SK-N-MC (cell line): Measurements from ENCODE around the gene DMRTB1.

Experiments used
- DNase-seq: peaks from one replicate; pipeline ENCODE4 v3.0.0-alpha.2; 2011; ENCODE audit warnings: low read depth, low spot score
- H3K27ac ChIP-seq: fragments of 200-600 bp; sonication (generic); 2 replicates; pipeline ENCODE4 v1.5.1; 2016; ENCODE audit warnings: mixed run types
- H3K36me3 ChIP-seq: fragments of 200-600 bp; sonication (generic); 2 replicates; pipeline ENCODE4 v1.6.1; 2017; ENCODE audit warnings: antibody characterized with exemption, low read length, mixed read lengths; ENCODE audit not compliant: insufficient read depth
- H3K4me3 ChIP-seq: fragments of 200-600 bp; sonication (generic); 2 replicates; pipeline ENCODE4 v1.5.1; 2016
- H3K9ac ChIP-seq: fragments of 200-600 bp; sonication (generic); 2 replicates; pipeline ENCODE4 v1.8.0; 2017; ENCODE audit warnings: mixed run types, mixed read lengths; ENCODE audit not compliant: insufficient read length
- H3K9me3 ChIP-seq: fragments of 200-600 bp; sonication (generic); 2 replicates; pipeline ENCODE4 v1.6.1; 2017; ENCODE audit warnings: low read depth, mild to moderate bottlenecking, antibody characterized with exemption, low read length, moderate library complexity, mixed read lengths
- EZH2 ChIP-seq: fragments of 200-600 bp; sonication (generic); IDR thresholded peaks from one replicate; pipeline ENCODE4 v1.6.1; 2017; ENCODE audit warnings: antibody characterized with exemption
- FOXP2 ChIP-seq: optimal IDR thresholded peaks from 2 replicates; pipeline ENCODE3; 2011; ENCODE audit warnings: mild to moderate bottlenecking, moderate library complexity; ENCODE audit not compliant: insufficient read depth; ENCODE audit errors: extremely low read length, control extremely low read depth
- POLR2AphosphoS5 ChIP-seq: IDR thresholded peaks from 2 replicates; pipeline ENCODE4 v1.6.1; 2012; ENCODE audit warnings: mild to moderate bottlenecking, low read depth, low read length, borderline replicate concordance

DMRTB1 gene

DNA sequence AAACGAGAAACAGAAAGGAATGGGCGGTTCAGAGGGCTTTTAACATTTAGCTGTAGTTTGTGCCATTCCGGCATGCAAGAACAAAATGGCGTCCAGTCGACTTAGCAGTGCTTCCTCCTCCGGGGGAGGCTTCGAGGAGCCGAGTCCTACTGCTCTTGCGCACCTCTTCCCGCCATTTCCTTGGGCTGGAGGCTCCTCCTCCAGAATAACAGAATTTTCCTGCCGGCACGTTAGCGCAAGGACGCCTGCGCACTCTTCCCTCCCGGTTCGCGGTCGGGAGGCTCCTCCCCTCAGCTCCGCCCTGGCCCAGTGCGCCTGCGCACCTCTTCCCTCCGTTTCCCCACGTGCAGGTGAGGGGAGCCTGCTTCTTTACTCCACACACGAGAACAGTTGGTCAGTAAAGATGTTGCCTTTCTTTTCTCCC, 1.0 kb downstream of the DMRTB1 start:
- Histone ChIP-seq H3K9me3 (no peaks in the 10 kb centered on the region), H3K4me3 (no peak overlapping the region), H3K27ac (no peak overlapping the region), H3K36me3 (no peaks in the 10 kb centered on the region), H3K9ac (no peak overlapping the region)
- TF ChIP-seq EZH2 (no peak), POLR2AphosphoS5 (no peak), FOXP2 (no peak)
- DNase-seq: no peak

DNA sequence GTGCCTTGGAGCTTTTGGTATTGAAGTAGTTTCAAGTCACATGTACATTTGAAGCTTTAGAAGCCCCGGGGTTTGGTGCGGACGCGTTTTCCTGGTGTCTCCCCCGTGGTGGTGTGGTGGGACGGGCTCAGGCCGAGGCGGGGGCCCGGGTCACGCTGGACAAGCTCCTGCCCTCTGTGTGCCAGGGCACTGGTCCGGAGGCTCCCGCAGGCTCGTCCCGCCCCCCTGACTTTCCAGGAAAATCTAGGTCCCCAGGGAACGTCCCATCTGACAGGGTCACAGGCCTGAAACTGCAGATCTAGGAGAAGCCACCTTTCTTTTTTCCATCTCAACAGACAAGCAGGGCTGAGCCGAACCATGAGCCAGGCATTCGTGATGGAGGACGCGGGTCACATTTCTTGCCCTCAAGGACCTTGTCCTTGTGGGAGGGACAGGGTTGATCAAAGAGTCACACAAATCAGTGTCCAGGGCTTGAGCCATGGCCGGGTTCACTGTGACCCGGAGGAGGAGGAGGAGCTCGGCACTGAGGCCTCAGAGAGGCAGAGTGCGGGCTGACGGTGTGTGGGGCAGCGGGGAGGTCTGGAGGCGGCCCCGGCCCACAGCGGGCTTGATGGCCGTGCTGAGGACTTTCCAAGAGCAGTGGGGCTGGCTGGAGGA, 1.6 kb downstream of the DMRTB1 start:
- Histone ChIP-seq H3K27ac (no peak overlapping the region), H3K4me3 (no peak overlapping the region), H3K9ac (no peak overlapping the region), H3K9me3 (no peaks in the 10 kb centered on the region), H3K36me3 (no peaks in the 10 kb centered on the region)
- DNase-seq: no peak
- TF ChIP-seq FOXP2 (no peak), POLR2AphosphoS5 (no peak), EZH2 (no peak)

DNA sequence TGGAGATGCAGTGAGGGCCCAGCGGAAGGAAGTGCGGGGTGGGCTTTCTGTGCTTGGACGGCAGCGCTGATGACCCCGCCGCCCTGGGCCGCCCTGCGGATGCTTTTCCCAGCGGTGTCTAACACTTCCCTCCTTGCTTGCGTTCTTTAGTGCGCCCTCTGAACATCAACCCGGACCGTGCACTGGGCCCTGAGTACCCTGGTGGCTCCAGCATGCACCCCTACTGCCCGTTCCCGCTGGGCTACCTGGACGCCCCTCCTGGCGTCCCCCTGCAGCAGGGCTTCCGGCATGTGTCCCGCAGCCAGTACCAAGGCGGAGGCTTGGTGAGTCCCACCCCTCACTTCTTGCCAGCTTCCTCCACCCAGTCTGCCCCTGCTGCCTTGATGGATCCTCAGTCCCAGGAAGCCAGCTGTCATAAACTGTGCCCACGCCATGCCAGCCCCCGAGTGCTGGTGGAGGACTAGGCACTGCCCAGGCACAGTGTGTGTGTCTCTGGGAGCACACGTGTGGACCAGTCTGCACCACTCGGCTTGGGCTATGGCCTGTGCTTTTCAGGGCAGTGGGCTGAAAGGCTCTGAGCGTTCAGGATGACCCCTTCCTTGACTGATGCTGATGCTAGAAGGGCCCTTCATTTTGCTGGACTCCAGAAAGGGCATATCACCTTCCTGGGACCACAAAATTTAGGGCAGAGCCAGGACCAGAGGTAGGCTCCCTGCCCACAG, 2.3 kb downstream of the DMRTB1 start:
- no peaks in the 10 kb centered on the region for H3K36me3 ChIP-seq
- no peak for DNase-seq
- TF ChIP-seq FOXP2 (no peak), EZH2 (no peak), POLR2AphosphoS5 (no peak)
- no peak overlapping the region for H3K4me3 ChIP-seq
- H3K9ac ChIP-seq: no peak overlapping the region
- no peak overlapping the region for H3K27ac ChIP-seq
- no peaks in the 10 kb centered on the region for H3K9me3 ChIP-seq

DNA sequence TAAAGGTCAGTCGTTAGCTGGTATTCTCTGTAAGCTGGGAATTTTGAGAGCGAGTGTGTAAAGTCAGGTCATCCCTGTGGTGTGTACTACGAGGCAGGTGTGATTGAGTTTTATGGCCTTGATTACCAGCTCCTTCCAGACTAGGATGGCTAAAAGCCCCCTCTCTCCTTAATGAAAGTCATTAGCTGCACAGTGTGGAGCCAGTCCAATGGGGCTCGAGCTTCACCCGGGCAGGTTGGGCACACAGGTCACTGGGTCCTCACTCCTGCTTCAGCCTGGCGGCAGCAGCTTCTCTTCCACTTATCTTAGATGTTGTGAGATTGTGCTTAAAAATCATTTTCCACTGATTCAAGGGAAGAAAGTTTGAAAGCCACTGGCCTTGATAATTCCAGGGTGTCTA, 3.0 kb downstream of the DMRTB1 start:
- Histone ChIP-seq H3K27ac (no peak overlapping the region), H3K9ac (no peak overlapping the region), H3K36me3 (no peaks in the 10 kb centered on the region), H3K4me3 (no peak overlapping the region), H3K9me3 (no peaks in the 10 kb centered on the region)
- DNase-seq: no peak
- no peak for TF ChIP-seq FOXP2

DNA sequence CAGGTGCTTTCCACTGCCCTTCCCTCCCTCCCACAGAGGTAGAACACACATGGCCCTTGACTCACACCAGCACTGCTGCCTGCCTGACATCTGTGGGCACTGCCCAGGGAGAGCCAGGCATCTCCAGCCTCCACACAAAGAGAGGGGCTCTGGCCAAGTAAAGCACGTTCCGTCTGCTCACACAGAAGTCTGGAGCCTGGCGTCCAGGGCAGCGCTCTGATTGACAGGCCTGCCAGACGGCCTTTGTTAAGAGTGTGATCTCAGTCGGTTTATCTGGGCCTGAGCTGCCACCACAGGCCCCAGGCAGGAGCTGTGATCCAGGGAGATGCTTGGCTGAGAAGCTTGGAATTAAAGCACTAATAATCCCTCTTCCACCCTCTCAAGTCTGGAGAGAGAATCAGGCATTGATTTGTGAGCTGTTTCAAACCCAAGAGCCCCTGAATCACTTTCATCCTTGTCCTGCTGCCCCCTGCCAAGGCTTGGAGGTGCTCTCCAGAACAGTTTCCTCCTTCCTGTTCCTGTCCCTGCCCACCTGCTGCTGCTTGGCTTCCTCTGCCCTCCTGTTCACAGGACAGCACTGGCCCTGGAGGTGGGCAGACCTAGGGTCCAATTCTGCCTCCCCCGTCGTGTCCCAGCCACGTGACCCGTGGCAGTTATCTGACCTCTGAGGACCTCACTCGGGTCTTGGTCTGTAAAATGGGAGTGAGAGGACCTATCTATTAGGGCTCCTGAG, 3.7 kb downstream of the DMRTB1 start:
- no peak overlapping the region for H3K27ac ChIP-seq
- H3K4me3 ChIP-seq: no peak overlapping the region
- DNase-seq: no peak
- no peaks in the 10 kb centered on the region for H3K36me3 ChIP-seq
- TF ChIP-seq EZH2 (no peak), POLR2AphosphoS5 (no peak), FOXP2 (no peak)
- H3K9me3 ChIP-seq: no peaks in the 10 kb centered on the region
- no peak overlapping the region for H3K9ac ChIP-seq

DNA sequence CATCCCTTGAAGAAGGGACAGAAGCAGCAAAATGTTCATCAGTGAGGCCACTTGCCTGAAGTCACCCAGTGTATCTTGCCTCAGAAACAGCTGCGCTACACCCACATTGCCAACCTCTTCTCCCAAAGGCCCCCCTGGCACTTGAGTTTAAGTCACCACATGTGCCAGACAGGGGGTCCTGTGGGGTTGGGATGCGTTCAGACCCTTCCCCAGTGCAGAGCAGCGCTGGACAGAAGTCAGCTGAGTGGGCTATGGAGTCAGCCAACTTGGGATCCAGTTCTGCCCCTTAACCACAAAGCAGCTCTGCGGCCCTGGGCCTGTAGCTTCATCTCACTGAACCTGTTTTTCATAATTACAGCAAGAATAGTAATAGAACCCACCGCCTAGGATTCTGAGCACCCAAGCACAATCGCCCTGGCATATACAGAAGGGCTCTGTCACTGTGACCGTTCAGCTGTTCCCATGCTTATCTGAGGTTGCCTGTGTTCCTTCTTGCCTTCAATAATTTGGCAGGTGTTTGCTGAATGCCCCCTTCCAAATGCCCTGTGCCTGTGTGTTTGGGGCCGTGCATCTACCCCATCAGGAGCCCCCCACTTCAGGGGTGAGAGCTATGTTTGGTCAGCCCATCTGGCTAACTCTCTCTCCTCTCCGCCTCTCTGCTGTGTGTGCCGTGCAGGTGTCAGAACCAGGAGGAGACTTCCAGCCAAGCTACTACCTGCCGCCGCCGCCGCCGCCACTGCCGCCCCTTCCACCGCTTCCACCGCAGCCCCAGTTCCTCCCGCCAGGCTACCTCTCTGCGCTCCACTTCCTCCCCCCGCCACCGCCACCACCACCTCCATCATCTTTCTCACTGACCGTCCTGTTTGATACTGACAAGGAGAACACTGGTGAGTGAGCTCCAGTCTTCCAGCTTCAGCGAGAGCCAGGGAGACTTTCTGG, 5.0 kb downstream of the DMRTB1 start:
- TF ChIP-seq FOXP2 (no peak), EZH2 (no peak), POLR2AphosphoS5 (no peak)

DNA sequence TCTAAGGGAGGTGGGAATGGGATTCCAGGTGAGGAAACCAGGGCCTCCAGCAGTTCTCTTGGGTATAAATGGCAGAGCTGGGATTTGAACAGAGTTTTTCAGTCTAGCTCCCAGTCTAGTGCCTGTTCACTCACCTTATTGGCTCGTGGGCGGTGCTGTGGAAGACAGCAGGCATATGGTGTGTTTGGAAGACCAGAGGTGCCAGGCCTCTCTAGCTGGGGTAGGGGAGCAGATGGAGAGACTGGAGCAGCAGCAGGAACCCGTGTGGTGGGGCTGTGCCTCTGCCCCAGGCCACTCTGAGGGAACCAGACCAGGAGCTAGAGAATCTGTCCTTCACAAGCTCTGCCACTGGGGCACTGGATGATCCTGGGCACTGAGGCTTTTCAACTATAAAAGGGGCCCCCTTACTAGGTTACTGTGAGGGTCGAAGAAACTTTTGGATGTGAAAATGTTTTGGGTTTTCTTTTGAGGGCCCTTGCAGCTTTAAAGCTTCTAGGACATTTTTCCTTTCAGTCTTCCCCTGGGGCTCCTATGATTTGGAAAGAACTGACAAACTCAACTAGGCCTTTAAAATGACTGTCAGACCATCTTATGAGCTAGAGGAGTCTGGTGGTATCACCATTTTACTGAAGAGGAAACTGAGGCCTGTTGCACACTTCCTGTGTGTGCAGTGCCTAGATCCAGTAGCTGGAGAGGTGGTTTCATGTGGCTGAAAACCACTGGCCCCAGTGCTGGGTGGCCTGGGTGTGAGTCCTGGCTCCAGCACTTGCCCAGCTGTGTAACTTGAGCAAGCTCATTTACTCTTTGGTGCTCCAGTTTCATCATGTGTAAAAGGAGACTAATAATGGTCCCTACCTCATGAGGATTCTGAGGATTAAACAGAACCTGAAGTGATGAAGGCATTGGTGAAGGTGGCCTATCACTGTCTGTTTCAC, 6.1 kb downstream of the DMRTB1 start:
- TF ChIP-seq FOXP2 (no peak), POLR2AphosphoS5 (no peak), EZH2 (no peak)
- no peak for DNase-seq
- Histone ChIP-seq H3K36me3 (no peaks in the 10 kb centered on the region), H3K9ac (no peak overlapping the region), H3K27ac (no peak overlapping the region), H3K9me3 (no peaks in the 10 kb centered on the region), H3K4me3 (no peak overlapping the region)

More for the DNA sequence above, 5.0 kb downstream of the DMRTB1 start:
- Histone ChIP-seq H3K9me3 (no peaks in the 10 kb centered on the region), H3K27ac (no peak overlapping the region), H3K9ac (no peak overlapping the region), H3K36me3 (no peaks in the 10 kb centered on the region), H3K4me3 (no peak overlapping the region)
- DNase-seq: no peak
